ENCODE measurements around the gene CXCL16.
A peak's percentile ranks its signal among the peaks of the same experiment; 100 is the strongest.

CXCL16 gene, protein sequence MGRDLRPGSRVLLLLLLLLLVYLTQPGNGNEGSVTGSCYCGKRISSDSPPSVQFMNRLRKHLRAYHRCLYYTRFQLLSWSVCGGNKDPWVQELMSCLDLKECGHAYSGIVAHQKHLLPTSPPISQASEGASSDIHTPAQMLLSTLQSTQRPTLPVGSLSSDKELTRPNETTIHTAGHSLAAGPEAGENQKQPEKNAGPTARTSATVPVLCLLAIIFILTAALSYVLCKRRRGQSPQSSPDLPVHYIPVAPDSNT

DNA sequence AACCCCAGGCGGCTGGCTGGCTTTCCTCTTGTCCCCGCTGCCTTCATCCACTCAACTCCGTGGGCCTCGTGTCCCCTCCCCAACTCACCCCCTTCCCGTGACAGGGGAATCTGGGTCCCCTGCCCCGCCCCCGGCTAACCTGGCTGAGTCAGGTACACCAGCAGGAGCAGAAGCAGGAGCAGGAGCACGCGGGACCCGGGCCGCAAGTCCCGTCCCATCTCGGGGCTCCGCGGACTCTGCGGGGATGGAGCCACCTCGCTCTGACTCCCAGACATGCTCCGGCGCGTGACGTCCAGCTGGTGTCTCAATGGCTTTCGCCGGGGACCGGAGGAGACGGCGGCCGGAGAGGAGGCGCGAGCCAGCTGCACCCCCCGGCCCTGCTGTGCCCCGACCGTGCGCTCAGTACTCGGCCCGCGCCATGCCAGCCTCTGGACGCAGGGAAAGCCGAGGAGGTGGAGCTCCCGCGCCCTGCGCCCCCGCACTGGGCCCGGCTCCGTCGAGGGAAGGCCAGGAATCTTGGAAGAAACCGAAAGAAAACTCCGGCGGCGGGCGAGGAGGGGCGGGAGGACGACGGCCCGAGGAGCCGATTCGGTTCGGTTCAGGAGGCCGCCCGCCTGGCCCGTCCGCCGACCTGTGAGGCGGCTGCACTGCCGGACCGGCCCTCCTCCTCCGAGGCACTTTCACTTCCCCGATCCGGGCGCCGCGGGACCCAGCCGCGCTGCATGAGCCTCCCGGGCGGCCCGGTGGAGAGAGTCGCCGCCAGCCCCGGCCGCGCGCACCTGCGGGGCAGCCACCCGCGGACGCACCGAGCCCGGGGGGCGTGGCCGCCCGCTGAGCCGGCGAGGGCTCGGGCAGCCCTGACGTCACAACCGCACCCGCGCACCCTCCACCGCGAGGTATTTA lies at the start of gene CXCL16, which contains the start of gene ZMYND15:
Gene CXCL16 (minus strand): TSS at position 807 of the 903 bp plus-strand sequence. CDS start 589 bp downstream, at position 218.
Gene ZMYND15 (plus strand): TSS at position 712 of the 903 bp plus-strand sequence. CDS start 716 bp downstream, outside the sequence.
- peak; percentile 46 for DNase-seq

DNA sequence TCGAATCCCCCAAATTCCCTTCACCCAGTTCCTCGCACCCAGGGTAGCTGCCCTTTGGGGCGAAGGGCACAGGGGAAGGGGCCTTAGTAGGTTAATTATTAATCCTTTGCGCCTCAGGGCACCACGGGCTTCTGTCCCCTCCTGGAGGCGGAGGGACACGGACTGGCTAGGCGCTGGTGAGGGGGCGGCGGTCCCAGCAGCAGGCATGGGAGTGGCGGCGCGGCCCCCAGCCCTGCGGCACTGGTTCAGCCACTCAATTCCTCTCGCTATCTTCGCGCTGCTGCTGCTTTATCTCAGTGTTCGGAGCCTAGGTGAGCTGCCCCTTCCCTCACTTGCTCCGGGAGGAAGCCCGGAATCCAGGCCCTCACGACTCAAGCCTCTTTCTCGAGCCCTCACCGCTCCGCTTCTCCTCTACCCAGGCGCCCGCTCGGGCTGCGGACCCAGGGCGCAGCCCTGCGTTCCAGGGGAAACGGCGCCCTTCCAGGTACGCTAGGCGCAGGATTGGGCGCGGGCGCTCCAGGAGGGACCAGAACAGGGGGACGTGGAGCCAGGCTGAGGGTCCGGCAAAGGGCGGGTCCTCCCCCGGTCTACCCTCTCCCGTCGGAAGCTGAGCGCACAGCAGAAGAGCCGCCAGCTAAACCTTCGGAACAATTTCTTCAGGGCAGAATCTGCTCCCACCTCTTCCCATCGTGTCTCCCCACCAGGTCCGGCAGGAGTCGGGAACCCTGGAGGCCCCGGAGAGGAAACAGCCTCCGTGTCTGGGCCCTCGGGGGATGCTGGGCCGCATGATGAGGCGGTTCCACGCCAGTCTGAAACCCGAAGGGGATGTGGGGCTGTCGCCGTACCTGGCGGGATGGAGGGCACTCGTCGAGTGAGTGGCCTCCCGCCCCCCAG lies 49.3 kb upstream of the CXCL16 start, which contains the start of gene GLTPD2:
Gene GLTPD2 (plus strand): TSS at position 158 of the 894 bp plus-strand sequence. CDS start 48 bp downstream, at position 206.
- no peak for DNase-seq

DNA sequence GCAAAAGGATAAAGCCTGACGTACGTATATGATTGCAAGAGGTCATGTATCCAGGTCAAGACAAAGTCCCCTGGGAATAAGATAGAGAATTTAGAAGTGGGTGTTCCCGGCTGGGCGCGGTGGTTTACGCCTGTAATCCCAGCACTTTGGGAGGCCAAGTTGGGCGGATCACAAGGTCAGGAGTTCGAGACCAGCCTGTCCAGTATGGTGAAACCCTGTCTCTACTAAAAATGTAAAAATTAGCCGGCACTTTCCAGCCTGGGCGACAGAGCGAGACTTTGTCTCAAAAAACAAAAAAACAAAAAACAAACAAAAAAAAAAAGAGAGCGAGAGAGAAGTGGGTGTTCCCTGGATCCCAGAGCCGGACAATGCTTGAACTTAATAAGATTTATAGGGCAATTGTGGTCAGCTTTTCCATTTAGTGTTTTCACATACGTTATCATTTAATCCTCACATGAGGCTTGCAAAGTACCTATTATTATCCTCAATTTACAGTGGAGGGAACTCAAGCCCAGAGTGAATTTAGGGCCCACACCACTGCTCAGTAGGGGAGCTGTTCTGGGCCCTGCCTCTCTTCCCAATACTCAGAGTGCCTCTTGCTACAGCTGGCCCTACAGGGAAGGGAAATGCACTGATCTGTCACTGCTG lies 48.6 kb upstream of the CXCL16 start:
- DNase-seq, result no peak

DNA sequence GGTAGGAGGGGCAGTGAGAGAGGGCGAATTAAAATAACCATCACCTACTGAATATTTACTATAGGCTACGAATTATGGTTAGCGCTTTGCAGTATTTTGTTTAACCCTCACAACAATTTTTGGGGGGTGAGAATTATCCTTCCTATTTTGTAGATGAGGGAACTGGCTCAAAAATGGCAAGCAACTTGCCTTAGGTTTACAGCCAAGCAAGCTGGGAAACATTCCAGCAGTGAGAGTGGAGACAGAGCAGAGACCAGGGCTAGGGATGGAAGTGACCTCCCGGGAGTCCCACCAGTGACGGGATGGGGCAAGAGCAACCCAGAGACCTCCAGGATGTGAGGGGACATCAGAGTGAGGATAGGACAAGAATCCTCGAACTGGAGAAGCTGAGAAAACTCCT lies 46.8 kb upstream of the CXCL16 start:
- no peak for DNase-seq

DNA sequence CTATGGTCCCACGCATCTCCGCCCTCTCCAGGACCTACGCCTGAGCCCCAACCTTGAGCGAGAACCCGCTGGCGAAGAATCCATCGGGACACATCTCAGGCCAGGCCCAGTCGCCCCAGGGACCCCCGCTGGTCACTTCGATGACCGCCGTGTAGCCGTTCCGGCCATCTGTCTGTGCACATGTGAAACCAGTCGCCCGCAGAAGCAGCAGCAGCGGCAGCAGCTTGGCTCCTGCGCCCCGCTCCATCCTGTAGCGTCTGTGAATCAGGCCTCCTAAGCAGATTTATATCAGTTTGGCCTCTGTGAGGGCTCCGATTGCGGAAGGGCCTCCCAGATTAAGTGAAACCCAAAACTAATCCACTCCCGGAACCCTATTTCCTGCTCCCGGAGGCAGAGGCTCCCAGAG lies 46.4 kb upstream of the CXCL16 start, which contains the start of gene VMO1:
Gene VMO1 (minus strand): TSS at position 259 of the 406 bp plus-strand sequence. CDS start 12 bp downstream, at position 247.
- DNase-seq, result no peak

DNA sequence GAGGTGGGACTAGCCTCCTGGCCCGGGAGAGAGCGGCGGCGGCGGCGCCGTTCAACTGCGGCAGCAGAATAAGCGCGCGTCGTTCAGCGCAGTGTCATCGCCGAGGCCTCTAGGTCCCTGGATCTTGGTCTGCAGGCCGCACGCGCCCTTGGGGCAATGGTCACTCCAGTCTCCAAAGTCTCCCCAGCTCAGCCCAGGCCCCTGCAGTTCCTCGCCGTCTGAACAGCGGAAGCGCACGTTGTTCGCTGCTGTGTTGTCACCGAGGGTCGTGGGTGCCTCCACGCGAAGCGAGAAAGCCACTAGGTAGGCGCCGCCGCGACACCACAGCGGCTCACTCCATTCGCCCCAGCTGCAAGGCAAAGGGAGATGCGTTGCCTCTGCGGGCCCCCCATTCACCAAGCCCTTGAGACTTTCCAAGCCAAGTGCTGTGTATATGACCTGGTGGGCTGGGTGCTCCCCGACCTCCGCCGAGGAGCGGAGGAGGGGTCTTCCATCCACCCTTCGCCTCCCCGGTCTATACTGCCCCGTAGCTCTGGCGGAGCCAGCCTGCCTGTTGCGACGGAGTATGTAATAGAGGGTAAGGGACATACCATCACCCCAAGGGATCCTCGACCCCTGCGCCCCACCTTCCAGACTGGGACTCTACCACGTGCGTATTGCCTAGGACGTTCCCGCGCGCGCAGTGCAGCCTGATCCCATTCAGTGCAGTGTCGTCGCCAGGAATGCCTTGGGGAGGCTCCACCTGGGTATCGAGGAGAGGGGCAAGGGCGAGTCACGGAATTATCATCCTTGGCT lies 45.8 kb upstream of the CXCL16 start:
- DNase-seq, result no peak

DNA sequence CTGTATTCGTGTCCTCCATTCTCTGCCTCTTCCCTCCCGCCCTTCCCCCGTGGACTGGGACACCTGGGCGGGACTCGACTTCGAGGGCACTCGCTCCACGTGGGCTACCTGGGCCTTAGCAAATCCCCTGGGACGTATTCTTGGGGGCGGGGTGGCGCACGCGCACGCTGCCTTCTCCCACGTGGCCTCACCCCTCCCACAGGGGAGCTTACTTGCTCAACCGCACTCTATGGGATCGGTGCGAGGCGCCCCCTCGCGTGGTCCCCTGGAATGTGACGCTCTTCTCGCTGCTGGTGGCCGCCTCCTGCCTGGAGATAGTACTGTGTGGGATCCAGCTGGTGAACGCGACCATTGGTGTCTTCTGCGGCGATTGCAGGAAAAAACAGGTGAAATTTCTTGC lies 42.9 kb upstream of the CXCL16 start:
- no peak for DNase-seq

DNA sequence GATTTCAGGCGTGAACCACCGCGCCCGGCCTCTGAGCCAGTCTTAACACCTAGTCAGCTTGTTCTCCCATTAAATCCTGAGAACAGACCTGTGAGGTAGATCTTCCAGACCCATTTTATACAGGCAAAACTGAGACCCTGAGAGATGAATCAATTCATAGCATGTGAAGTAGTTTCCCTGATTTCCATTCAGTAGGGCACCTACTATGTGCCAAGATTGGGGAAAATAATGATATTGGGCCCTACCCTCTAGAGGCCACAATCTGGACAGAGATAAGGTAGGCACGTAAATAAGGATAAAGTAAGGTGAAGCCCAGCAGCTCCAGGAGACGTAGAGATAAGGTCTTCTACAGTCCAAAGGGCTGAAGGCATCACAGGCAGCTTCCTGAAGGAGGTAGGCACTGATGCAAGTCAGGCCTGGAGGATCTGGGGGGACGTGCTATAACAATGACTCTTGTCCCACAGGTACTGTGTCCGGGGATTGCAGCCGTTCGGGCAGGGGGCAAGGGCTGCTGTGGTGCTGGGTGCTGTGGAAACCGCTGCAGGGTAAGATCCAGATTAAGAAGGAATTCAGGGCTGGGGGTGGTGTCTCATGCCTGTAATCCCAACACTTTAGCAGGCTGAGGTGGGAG lies 40.7 kb upstream of the CXCL16 start:
- no peak for DNase-seq

DNA sequence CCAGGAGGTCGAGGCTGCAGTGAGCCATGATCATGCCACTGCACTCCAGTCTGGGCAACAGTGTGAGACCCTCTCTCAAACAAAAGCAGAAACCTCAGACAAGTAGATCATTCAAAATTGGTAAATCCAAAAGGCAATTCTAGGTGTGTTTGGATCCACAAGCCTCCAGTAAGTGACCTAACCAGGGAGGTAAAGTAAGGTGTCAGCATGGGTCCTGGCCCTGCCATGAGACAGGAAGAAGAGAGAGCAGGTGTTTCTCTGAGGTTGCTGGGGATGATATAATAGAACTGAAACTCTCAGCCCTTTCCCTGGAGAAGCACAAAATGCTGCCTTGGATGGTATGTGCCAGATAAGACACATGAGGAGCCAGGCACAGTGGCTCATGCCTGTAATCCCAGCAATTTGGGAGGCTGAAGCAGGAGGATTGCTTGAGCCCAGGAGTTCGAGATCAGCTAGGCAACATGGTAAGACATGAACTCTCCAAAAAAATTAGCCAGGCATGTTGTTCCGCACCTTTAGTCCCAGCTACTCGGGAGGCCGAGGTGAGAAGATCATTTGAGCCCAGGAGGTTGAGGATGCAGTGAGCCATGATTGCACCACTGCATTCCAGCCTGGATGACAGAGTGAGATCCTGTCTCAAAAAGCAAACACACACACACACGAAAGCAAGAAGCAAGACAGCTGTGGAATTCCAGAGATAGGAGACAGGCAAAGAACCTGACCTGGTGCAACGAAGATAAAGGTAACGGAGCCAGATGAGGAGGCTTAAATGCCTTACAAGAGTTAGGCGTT lies 38.4 kb upstream of the CXCL16 start:
- DNase-seq, result no peak

DNA sequence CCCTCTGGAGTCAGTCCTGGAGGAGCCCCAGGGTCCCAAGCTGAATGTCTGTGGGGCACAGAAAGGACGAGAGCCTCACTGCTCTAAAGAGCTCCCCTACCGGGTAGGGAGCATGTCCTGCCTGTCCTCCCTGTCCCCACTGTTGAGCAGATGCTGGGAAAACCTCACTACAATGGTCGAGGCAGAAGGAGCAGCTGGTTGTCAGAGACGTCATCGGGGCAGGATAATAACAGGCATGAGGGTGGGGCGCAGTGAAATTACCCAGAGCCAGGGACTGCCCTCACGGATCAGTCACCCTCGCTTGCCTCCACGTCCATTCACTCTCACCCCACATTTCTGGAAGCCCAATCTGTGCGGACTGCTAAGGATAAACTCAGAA lies 32.5 kb upstream of the CXCL16 start:
- no peak for DNase-seq

DNA sequence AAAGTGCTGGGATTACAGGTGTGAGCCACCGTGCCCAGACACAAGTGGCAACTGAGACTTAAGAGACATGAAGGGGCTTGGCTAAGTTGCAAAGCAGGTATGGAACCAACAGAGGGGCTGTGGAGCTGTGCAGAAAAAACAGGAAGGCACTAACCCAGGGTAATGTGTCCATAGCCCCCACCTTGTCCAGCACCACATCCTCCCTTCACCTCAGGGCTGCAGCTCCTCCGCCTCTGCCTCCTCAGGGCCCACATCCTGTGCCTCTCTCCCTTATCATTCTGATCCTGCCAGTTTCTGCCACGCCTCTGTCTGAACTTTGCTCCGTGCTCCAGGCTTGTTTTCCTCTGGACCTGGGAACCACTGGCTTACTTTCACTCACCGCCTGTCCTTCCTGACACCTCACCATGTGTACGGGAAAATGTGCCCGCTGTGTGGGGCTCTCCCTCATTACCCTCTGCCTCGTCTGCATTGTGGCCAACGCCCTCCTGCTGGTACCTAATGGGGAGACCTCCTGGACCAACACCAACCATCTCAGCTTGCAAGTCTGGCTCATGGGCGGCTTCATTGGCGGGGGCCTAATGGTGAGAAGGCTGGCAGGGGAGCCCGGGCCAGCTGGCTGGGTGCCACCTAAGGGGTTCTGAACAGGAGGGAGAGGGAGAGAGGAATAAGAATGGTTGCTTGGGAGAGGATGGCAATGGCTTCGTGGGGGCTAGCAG lies 31.9 kb upstream of the CXCL16 start, which contains the start of gene TM4SF5:
Gene TM4SF5 (plus strand): TSS at position 368 of the 716 bp plus-strand sequence. CDS start 37 bp downstream, at position 405.
- DNase-seq, result no peak

DNA sequence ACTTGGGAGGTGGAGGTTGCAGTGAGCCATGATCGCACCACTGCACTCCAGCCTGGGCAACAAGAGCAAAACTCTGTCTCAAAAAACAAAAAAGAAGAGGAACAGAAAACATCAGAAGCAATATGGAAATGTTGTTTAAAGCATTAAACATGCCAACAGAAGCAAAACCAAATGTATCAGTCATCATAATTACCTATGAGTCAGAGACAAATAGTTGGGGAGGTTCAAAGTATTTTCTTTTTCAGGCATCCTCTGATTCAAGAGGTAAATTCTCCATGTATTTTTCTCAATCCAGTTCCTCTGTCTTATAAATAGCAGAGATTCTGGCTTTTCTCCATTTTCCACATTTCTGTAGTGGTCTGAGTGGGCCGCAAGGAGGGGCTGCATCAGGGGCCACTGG lies 29.9 kb upstream of the CXCL16 start:
- DNase-seq, result no peak

DNA sequence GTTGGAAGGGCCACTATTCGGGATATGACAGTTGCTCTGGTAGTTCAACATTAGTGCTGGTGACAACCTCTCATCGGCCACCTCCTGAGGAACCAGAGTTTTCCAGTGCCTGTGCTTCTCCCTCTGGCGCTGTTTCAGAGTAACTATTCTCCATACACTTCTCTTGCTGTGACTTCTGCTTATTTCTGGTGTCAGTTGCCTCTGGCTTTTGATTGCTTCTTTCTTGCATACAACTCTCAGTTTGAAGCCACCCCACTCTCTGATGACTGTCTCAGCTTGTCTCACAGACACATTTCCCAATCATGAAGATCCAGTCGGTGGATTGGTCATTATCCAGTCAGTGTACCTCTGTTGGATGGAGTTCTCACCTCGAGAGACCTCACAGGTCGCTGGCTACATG lies 28.6 kb upstream of the CXCL16 start:
- DNase-seq, result no peak

DNA sequence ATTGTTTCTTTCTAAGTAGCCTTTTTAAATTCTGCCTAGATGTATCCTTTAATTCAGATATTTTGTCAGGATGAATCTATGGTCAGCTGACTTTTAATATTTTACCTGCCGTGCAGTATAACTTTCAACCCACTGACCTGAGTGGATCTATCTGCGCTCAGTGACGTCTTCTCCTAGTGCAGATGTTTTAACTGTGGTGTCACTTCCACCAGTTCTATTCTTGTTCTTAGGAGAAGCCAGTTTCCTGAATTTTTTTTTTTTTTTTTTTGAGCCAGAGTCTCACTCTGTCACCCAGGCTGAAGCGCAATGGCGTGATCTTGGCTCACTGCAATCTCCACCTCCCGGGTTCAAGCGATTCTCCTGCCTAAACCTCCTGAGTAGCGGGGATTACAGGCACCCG lies 27.0 kb upstream of the CXCL16 start:
- no peak for DNase-seq

DNA sequence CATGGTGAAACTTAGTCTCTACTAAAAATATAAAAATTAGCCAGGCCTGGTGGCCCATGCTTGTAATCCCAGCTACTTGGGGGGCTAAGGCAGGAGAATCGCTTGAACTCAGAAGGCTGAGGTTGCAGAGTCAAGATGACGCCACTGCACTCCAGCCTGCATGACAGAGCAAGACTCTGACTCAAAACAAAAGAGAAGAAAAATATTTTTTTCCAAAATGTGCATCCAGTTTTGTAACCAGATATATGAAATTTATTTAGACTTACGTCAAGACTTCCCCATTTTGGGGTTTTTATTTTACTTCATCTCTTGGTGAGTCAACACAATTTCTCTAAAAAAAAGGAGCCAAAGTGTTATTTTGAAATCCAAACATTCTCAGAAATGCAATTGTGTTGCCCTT lies 26.5 kb upstream of the CXCL16 start:
- DNase-seq, result no peak

DNA sequence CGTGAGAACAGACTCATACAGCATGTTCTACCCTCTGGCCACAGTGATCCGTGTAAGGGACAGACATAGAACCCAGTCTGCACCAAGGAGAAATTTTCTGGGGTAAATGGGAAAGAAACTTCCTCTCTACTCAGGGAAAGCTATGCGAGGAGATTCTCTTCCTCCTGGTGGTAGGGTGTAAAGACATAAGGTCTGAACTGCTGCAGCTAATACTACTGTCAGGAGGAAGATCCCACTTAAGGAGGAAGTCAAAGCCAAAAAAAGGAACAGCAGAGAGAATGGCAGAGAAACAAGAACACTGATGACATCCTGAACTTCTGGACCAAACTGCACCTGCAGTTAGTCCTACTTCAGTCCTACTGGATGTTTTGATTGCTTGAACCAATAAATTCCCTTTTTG lies 24.9 kb upstream of the CXCL16 start:
- DNase-seq, result no peak

DNA sequence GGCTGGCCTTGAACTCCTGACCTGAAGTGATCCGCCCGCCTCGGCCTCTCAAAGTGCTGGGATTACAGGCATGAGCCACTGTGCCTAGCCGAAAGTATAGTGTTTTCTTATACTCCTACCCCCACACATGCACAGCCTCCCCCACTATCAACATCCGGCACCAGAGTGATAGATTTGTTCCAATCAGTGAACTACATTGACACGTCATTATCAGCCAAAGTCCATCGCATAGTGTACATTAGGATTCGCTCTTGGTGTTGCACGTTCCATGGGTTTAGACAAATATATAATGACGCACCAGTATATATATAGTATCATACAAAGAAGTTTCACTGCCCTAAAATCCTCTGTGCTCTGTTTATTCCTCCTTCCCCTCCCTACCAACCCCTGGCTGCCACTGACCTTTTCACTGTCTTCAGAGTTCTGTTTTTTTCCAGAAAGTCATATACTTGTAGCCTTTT lies 20.1 kb upstream of the CXCL16 start:
- no peak for DNase-seq

DNA sequence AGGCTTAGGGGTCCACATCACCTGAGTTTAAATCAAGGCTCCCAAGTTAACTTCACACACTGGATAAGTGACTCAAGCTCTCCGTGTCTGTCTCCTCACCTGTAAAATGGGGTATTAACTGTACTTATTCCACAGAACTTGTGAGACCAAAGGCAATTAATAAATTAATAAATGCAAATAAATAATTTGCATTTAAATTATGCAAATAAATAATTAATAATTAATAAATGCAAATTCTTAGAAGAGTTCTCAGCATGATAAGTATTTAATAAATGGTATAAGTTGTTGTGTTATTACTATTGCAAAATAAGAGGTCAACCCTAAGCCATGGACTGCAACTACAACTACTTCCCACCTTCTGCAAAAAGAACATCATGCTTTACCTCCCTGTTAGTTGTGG lies 13.7 kb upstream of the CXCL16 start:
- no peak for DNase-seq

DNA sequence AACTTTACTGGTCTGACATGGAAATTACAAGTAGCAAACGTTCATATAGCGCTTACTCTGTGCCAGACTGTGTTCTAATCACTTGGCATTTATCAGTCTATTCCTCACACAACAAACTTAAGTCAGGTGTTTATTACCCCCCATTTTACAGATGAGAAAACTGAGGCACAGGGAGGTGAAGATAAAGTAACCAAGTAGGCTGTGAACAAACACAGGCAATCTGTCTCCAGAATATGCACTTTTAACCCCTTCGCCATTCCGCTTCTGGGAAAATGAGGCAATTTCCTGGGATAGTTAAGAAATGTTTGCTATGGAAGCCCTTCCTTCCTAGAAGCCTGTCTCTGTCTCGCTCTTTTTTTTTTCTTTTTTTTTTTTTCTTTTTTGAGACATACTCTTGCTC lies 12.2 kb upstream of the CXCL16 start:
- no peak for DNase-seq
